HCT116 (cell line): Measurements from ENCODE around the gene TIMP4. TPM values are rescaled to one million over a fixed set of nuclear protein-coding genes. Genes with fewer than 3 reads are reported as not detected.

Source experiments
- ATAC-seq: fragments of 200-7000 bp; cut with Tn5 transposase; 2 replicates; pipeline ENCODE4 v1.9.1; 2020; ENCODE audit warnings: mild to moderate bottlenecking, moderate library complexity
- BruUV-seq: library from RNA; stranded (reverse); fragments of 400-500 nt; replicated peaks from 2 replicates; lab custom pipeline; 2021; lab: Mats Ljungman, UMichigan
- CTCF ChIA-PET: fragments of 300-600 bp; sonication (Branson Sonifier 250); formaldehyde crosslinking; loops from one replicate; lab custom pipeline; 2021; ENCODE audit warnings: antibody characterized with exemption; lab: Charles Lee
- POLR2A ChIA-PET: fragments of 300-600, 350-600 bp; sonication (Branson Sonifier 250); formaldehyde crosslinking; loops from one replicate; lab custom pipeline; 2021; ENCODE audit warnings: antibody characterized with exemption; lab: Charles Lee
- RAD21 ChIA-PET, 2 experiments: fragments of 300-600 bp; sonication (Branson Sonifier 250); formaldehyde crosslinking; loops; one replicate each; lab custom pipeline; 2023; ENCODE audit warnings: low total read pairs in 2 of 2; ENCODE audit not compliant: uncharacterized antibody in 2 of 2, unreplicated experiment in 2 of 2, low non-redundant PET in 1 of 2; lab: Charles Lee
- DNase-seq: peaks from one replicate; pipeline ENCODE4 v3.0.0-alpha.2; 2010; ENCODE audit warnings: low read depth, low spot score
- H2AFZ ChIP-seq: fragments of 200-600 bp; shearing (Covaris generic), sonication (generic); 2 replicates; pipeline ENCODE4 v1.6.1; 2017; ENCODE audit warnings: low read depth, mixed run types, mixed read lengths, antibody characterized with exemption, low read length; ENCODE audit not compliant: poor library complexity, severe bottlenecking
- H3K27ac ChIP-seq: 2 replicates; pipeline ENCODE4 v1.5.1; 2012; ENCODE audit warnings: low read depth, low read length
- H3K27me3 ChIP-seq: fragments of 200-600 bp; sonication (generic); 2 replicates; pipeline ENCODE4 v1.6.1; 2016; ENCODE audit warnings: mixed run types, low read length, mixed read lengths; ENCODE audit not compliant: insufficient read depth
- H3K36me3 ChIP-seq, 2 experiments: fragments of 200-500 bp in 1 of 2; fragments of 200-600 bp in 1 of 2; sonication (Bioruptor generic) in 1 of 2; sonication (generic) in 1 of 2; 2 replicates each; pipeline versions ENCODE4 v1.5.1 to v1.6.1; 2014 to 2016; ENCODE audit warnings: low read length in 2 of 2, inconsistent platforms in 1 of 2, mixed read lengths in 1 of 2, mixed run types in 1 of 2; ENCODE audit not compliant: insufficient read depth in 2 of 2, control insufficient read depth in 1 of 2
- H3K4me1 ChIP-seq, 2 experiments: fragments of 200-600 bp in 1 of 2; sonication (generic) in 1 of 2; 2 replicates each; pipeline versions ENCODE4 v1.5.1 to v1.6.1; 2012 to 2017; ENCODE audit warnings: low read length in 2 of 2, inconsistent platforms in 1 of 2, mild to moderate bottlenecking in 1 of 2, mixed read lengths in 1 of 2, mixed run types in 1 of 2, moderate library complexity in 1 of 2; ENCODE audit not compliant: insufficient read depth in 2 of 2, control insufficient read depth in 1 of 2
- H3K4me2 ChIP-seq: fragments of 200-600 bp; sonication (generic); 2 replicates; pipeline ENCODE4 v1.6.1; 2017; ENCODE audit warnings: mixed run types, low read length, mixed read lengths
- H3K4me3 ChIP-seq, 2 experiments: fragments of 200-600 bp in 1 of 2; sonication (generic) in 1 of 2; replicated peaks in 1 of 2; 2 replicates each; pipeline ENCODE4 v1.5.1; 2011 to 2016; ENCODE audit warnings: low read length in 2 of 2, control low read depth in 1 of 2, low read depth in 1 of 2, mild to moderate bottlenecking in 1 of 2, mixed read lengths in 1 of 2, mixed run types in 1 of 2
- H3K79me2 ChIP-seq: fragments of 200-600 bp; sonication (generic); 2 replicates; pipeline ENCODE4 v1.6.1; 2017; ENCODE audit warnings: mild to moderate bottlenecking, mixed run types, low read length, moderate library complexity, mixed read lengths; ENCODE audit not compliant: insufficient read depth
- H3K9ac ChIP-seq: fragments of 200-600 bp; sonication (generic); 2 replicates; pipeline ENCODE4 v1.6.1; 2016; ENCODE audit warnings: low read length, mixed read lengths
- H3K9me2 ChIP-seq: fragments of 200-600 bp; sonication (generic), shearing (Covaris generic); 2 replicates; pipeline ENCODE4 v1.6.1; 2017; ENCODE audit warnings: mixed run types, mild to moderate bottlenecking, moderate library complexity; ENCODE audit not compliant: insufficient read depth
- H3K9me3 ChIP-seq, 2 experiments: fragments of 200-500 bp in 1 of 2; fragments of 200-600 bp in 1 of 2; sonication (Bioruptor generic) in 1 of 2; sonication (generic) in 1 of 2; 2 replicates each; pipeline ENCODE4 v1.6.1; 2014 to 2017; ENCODE audit warnings: low read length in 2 of 2, mixed read lengths in 2 of 2, inconsistent platforms in 1 of 2, low read depth in 1 of 2, mild to moderate bottlenecking in 1 of 2, mixed run types in 1 of 2, moderate library complexity in 1 of 2; ENCODE audit not compliant: control insufficient read depth in 1 of 2, insufficient read depth in 1 of 2
- H4K20me1 ChIP-seq: fragments of 200-600 bp; sonication (generic), shearing (Covaris generic); 2 replicates; pipeline ENCODE4 v1.6.1; 2017; ENCODE audit warnings: mixed run types, mild to moderate bottlenecking, moderate library complexity; ENCODE audit not compliant: insufficient read depth
- CEBPB ChIP-seq: IDR thresholded peaks from 2 replicates; pipeline ENCODE4 v1.6.1; 2012; ENCODE audit warnings: low read depth
- EGR1 ChIP-seq: IDR thresholded peaks from 2 replicates; pipeline ENCODE4 v1.6.1; 2012; ENCODE audit warnings: low read depth
- EZH2 ChIP-seq: fragments of 200-600 bp; sonication (generic); IDR thresholded peaks from 2 replicates; pipeline ENCODE4 v1.6.1; 2017; ENCODE audit warnings: antibody characterized with exemption, mixed run types
- POLR2A ChIP-seq: IDR thresholded peaks from 2 replicates; pipeline ENCODE4 v1.7.0; 2011; ENCODE audit warnings: borderline replicate concordance; ENCODE audit not compliant: insufficient read depth, insufficient read length; ENCODE audit errors: extremely low read depth
- RAD21 ChIP-seq: IDR thresholded peaks from 2 replicates; pipeline ENCODE4 v1.6.1; 2012; ENCODE audit warnings: low read depth, mild to moderate bottlenecking
- SIN3A ChIP-seq: IDR thresholded peaks from 2 replicates; pipeline ENCODE4 v1.6.1; 2012; ENCODE audit warnings: low read depth
- SRF ChIP-seq: IDR thresholded peaks from 2 replicates; pipeline ENCODE4 v1.6.1; 2012; ENCODE audit warnings: low read depth
- ZBTB33 ChIP-seq: IDR thresholded peaks from 2 replicates; pipeline ENCODE4 v1.6.1; 2011; ENCODE audit warnings: mild to moderate bottlenecking, low read length, moderate library complexity; ENCODE audit not compliant: insufficient replicate concordance; ENCODE audit errors: extremely low read depth
- ZFX ChIP-seq: fragments of 450-650 bp; IDR thresholded peaks from 2 replicates; pipeline ENCODE4 v1.6.1; 2017
- ZNF274 ChIP-seq: fragments of 200-500 bp; sonication (Bioruptor generic); IDR thresholded peaks from 2 replicates; pipeline ENCODE4 v1.6.1; 2014; ENCODE audit warnings: mild to moderate bottlenecking, low read depth, low read length, inconsistent platforms
- intact Hi-C: fragments of 100-400 bp; cut with micrococcal nuclease; formaldehyde crosslinking; loops from 2 replicates; pipeline ENCODE4 v1.10.0; 2022
- total RNA-seq: library from RNA; stranded (reverse); gene quantifications from one replicate; pipeline ENCODE4 v1.2.1, GENCODE V29; 2021; ENCODE audit not compliant: unreplicated experiment
- TF ChIP-seq, protein P1 (sequence below): IDR thresholded peaks from 2 replicates; pipeline ENCODE4 v1.6.1; 2012
- TF ChIP-seq, protein P2 (sequence below), 3 experiments: fragments of 200-600 bp in 1 of 3; sonication (generic) in 1 of 3; IDR thresholded peaks in 2 of 3; conservative IDR thresholded peaks in 1 of 3; 2 replicates each; pipeline ENCODE4 v1.5.1; 2012 to 2017; ENCODE audit warnings: low read depth in 2 of 3, low read length in 2 of 3, antibody characterized with exemption in 1 of 3, borderline replicate concordance in 1 of 3, control low read depth in 1 of 3, mild to moderate bottlenecking in 1 of 3, mixed read lengths in 1 of 3, mixed run types in 1 of 3, moderate library complexity in 1 of 3; ENCODE audit not compliant: insufficient read depth in 1 of 3

Gene TIMP4
- total RNA-seq, 1 experiment from 2014 or later, result not detected

GRCh38 chr3:12179441-12179840 is 20.7 kb upstream of the TIMP4 start:
- H3K27me3 ChIP-seq, result no peaks in the 10 kb centered on the region
- H3K4me2 ChIP-seq, result peak overlapping the region; percentile 29; the same call in 1 of the 2 replicates
- H3K4me3 ChIP-seq, result no peak overlapping the region
- no peaks in the 10 kb centered on the region for H3K79me2 ChIP-seq
- peak overlapping the region; percentile 55; the same call in 1 of the 2 replicates for H3K27ac ChIP-seq
- ChIA-PET POLR2A (no interaction called here), RAD21 (no interaction called here), CTCF (interaction anchor here (1.0 to 6.9 kb wide), 4 partner anchors 8 to 300 kb away, joined by 3 to 75 read pairs (median 12); no protein-coding TSS in a partner anchor)
- no peaks in the 10 kb centered on the region for H3K36me3 ChIP-seq
- no peaks in the 10 kb centered on the region for H3K9me2 ChIP-seq
- ATAC-seq (no peak), DNase-seq (no peak)
- H3K9me3 ChIP-seq, result no peaks in the 10 kb centered on the region
- H4K20me1 ChIP-seq, result no peaks in the 10 kb centered on the region
- H3K9ac ChIP-seq, result no peak overlapping the region
- intact Hi-C loops, result loop anchor here (5.0 to 10.0 kb wide), 2 partner anchors 295 to 303 kb away; partner anchors contain the start of gene TSEN2
- BruUV-seq, result no TSS peak
- H3K4me1 ChIP-seq, result peaks cover 12 to 40% of the 10 kb centered on the region in 2 experiments
- TF ChIP-seq, protein P1, sequence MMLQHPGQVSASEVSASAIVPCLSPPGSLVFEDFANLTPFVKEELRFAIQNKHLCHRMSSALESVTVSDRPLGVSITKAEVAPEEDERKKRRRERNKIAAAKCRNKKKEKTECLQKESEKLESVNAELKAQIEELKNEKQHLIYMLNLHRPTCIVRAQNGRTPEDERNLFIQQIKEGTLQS, result no peak
- TF ChIP-seq EGR1, result no peak
- TF ChIP-seq ZNF274, result no peak
- TF ChIP-seq, protein P2, sequence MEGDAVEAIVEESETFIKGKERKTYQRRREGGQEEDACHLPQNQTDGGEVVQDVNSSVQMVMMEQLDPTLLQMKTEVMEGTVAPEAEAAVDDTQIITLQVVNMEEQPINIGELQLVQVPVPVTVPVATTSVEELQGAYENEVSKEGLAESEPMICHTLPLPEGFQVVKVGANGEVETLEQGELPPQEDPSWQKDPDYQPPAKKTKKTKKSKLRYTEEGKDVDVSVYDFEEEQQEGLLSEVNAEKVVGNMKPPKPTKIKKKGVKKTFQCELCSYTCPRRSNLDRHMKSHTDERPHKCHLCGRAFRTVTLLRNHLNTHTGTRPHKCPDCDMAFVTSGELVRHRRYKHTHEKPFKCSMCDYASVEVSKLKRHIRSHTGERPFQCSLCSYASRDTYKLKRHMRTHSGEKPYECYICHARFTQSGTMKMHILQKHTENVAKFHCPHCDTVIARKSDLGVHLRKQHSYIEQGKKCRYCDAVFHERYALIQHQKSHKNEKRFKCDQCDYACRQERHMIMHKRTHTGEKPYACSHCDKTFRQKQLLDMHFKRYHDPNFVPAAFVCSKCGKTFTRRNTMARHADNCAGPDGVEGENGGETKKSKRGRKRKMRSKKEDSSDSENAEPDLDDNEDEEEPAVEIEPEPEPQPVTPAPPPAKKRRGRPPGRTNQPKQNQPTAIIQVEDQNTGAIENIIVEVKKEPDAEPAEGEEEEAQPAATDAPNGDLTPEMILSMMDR (IDR thresholded peaks at IDR 0.05 in 2 of 3, conservative IDR thresholded peaks at IDR 0.05 in 1 of 3; ENCODE audit: borderline replicate concordance in 1 of 3, insufficient read depth in 1 of 3, low read depth in 2 of 3, low read length in 2 of 3), result no peak
- no peak for TF ChIP-seq RAD21
- no peak for TF ChIP-seq CEBPB
- TF ChIP-seq POLR2A, result no peak
- TF ChIP-seq ZFX, result no peak
- TF ChIP-seq SRF, result no peak
- no peak for TF ChIP-seq EZH2
- no peak for TF ChIP-seq SIN3A
- TF ChIP-seq ZBTB33, result no peak
- no peak overlapping the region for H2AFZ ChIP-seq
